Adipose tissue (tissue), 3 donors: Measurements from ENCODE around the gene LIAS. TPM values are rescaled to one million over a fixed set of nuclear protein-coding genes. Genes with fewer than 3 reads are reported as not detected.

Experiments
- H3K27ac ChIP-seq: one replicate; pipeline ENCODE4 v1.5.1; 2013; ENCODE audit warnings: low read depth, low read length
- WGBS, 3 donors: extraction: QIAGEN DNeasy Blood & Tissue Kit; methylation state at CpG; one replicate each; pipeline ENCODE4 v1.1.7; 2013; 5-methylcytosine and 5-hydroxymethylcytosine counted together
- polyA plus RNA-seq, 3 donors: library from polyadenylated mRNA; stranded (reverse); fragments of 200-250 nt; gene quantifications; one replicate each; pipeline ENCODE4 v1.2.3, GENCODE V29; 2013
- donor health status: healthy with polysubstance abuse.
- donor health status: Bipolar disorder and iron deficiency.
- donor health status: healthy.

Gene LIAS
- polyA plus RNA-seq, 3 donors = 13.8 to 20.4 (median 14.1) TPM

GRCh38 chr4:39521253-39521919 is 62.5 kb downstream of the LIAS start:
- WGBS, 3 donors = 32 to 68% (median 64%) methylated on average over 5 of the region's 5 CpGs
- no peak overlapping the region for H3K27ac ChIP-seq

DNA sequence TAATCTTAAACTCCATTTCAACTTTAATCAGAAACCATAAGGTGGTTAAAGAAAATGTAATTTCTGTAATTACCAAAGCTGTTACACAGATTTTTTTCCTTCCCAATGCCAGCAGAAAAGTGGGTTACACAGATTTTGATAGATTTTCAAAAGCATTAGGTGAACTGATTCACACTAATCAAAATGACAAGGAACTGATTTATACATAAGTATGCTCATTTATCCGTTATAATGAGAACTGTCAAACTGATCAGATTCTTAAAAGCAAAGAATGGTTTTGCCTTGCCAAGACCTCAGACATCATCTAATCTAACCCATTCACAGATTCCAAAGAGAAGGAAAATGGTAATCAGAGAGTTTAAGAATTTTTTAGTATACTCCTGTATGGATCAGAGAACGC is 63.2 kb downstream of the LIAS start:
- WGBS, 3 donors = 30 to 88% (median 80%) methylated on average over 2 of the region's 2 CpGs
- no peak overlapping the region for H3K27ac ChIP-seq

- 46 to 86% (median 85%) methylated on average over 7 of the region's 7 CpGs for WGBS, 3 donors
- H3K27ac ChIP-seq = no peak overlapping the region
Observed at GRCh38 chr4:39524161-39524957, 65.5 kb downstream of the LIAS start.

DNA sequence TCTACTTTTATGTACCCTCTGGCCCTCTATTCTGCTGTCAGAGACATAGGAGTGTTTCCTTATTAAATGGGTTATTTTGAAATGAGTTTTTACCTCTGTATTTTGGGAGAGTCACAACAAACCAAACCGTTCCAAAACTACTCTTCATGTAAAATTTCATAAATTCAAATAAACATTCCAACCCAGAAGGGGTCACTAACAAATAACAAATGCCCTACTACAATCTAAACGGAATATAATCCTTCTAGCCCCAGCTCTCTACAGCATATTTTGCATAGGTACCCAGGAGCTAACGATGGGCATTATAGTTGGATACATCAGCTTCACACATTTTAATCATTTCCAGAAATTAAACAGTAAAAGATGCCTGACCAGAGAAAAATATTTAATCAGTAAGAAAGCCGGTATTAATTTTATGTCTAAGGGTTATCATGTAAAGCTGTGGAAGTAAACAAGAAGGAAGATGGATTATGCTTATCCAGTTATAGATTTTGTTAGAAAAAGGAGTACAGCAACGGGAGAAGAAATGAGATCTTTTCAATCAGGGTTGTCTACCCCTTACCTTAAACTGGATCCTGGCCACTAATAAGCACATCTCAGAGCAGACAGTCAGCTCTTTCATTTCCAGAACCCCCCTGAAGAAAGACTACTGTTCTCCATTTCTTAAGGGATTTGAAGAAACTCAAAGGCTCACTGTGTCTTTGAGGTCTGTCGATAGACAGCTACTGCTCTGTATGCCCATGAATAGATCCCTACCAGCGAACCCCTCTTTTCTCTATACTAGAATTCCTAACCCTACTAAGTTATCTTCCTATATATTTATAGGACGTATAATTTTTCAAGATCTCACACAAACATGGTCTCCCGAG is 67.2 kb downstream of the LIAS start:
- H3K27ac ChIP-seq = peak overlapping the region; percentile 51
- WGBS, 3 donors = 6 to 28% (median 22%) methylated on average over 9 of the region's 9 CpGs

DNA sequence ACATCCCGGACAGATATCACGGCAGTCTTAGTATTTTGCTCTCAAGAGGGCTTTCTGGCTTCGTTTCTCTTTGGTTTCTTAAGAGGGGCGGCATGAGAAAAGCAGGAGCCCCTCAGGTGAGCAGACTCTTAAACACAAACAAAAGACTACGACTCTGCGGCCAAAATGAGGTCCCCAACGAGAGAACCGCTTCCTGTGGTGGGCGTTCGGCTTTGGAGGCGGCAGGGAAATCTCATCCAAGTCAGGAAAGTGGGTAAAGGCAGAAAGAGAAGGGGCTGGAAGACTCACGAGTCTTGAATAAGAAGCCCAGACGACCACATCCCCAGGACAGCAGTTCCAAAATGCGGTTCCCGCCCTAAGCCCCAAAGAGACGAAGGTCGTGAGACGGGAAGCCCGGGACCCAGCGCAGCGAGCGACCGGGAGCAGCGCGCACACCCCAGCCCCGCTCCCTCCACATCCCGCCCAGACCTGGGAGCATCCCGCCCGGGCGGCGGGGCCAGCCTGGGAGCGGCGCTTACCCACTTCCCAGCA is 68.0 kb downstream of the LIAS start:
- peak overlapping the region; percentile 51 for H3K27ac ChIP-seq
- WGBS, 3 donors = 0 to 1% (median 1%) methylated on average over 33 of the region's 33 CpGs

GRCh38 chr4:39527296-39528060 is 68.6 kb downstream of the LIAS start, which contains the start of gene UGDH:
Gene UGDH (minus strand): TSS chr4:39527439. CDS start chr4:39521512, 5,927 bp downstream.
- H3K27ac ChIP-seq = peak within 1 kb of the TSS; percentile 94
- 0% methylated on average over 58 to 73 of the region's 73 CpGs for WGBS, 3 donors

DNA sequence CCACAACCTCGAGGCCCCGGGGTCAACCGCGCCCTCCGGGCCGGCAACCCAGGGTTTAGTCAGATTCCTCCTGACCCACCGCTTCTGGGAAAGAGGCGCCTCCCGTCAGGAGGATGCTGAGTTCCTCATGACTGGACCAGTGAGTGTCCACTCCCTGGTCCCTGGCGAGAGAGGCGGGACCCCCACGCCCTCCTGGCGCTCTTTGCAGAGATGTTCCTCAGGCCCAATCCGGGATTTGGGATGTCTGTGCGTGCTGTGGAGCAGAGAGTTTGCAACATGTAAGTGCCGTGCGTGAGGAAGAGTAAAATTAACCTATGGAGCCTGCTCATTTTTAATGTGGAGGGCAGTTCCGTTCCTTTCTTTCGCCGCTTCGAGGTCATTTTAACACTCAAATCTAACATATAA is 69.2 kb downstream of the LIAS start:
- 1 to 2% (median 2%) methylated on average over 21 of the region's 21 CpGs for WGBS, 3 donors
- H3K27ac ChIP-seq = peak overlapping the region; percentile 94

Other genes with a start within 250 kb of the LIAS start
- 10 to 100 TPM; 12.3 to 31.0 (median 12.7) TPM for gene RFC1, start 92.7 kb upstream of the LIAS start, polyA plus RNA-seq
- gene KLB, start 52.1 kb upstream of the LIAS start, polyA plus RNA-seq = 10 to 100 TPM in 1 of 3 donors, 1 to 10 TPM in 2; 3.9 to 23.6 (median 7.8) TPM
- gene RPL9, start 134 bp upstream of the LIAS start, polyA plus RNA-seq = 1,000 to 10,000 TPM; 1,530 to 3,846 (median 2,121) TPM
- 10 to 100 TPM; 21.9 to 40.8 (median 34.6) TPM for gene UGDH, start 68.4 kb downstream of the LIAS start, polyA plus RNA-seq
- gene SMIM14, start 179.8 kb downstream of the LIAS start, polyA plus RNA-seq = 10 to 100 TPM; 15.7 to 47.2 (median 25.3) TPM
- gene UBE2K, start 239.1 kb downstream of the LIAS start, polyA plus RNA-seq = 10 to 100 TPM; 14.0 to 39.7 (median 26.2) TPM